ENCODE measurements around the gene PRDM16.
"Not testable (repeated sequence)": the region's sequence is repeated elsewhere in the genome, so short reads cannot be mapped to it uniquely, and the experiment has no call there.

Gene PRDM16

DNA sequence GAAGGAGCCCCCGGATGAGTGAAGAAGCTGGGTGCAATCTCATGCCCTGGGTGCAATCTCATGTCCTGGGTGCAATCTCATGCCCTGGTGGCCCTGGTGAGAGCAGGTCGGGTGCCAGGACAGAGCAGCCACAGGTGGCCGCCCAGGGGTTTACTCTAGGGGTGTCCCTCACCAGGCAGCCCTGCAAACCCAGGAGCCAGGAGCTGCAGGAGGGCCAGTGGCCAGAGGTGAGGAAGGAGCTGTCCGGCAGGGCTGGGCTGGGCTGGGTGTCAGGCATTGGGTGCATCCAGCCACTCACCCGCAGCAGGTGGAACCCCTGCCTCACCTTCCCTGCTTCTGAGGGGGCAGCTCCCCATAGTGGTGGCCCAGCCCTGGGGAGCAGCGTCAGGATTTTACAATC, 79.2 kb downstream of the PRDM16 start:
- no peak for DNase-seq

- no peak for DNase-seq
These were observed 80.3 kb downstream of the PRDM16 start for GRCh38 chr1:3149277-3149676.

- no peak for DNase-seq
These were observed 82.5 kb downstream of the PRDM16 start for GRCh38 chr1:3151456-3151855.

DNA sequence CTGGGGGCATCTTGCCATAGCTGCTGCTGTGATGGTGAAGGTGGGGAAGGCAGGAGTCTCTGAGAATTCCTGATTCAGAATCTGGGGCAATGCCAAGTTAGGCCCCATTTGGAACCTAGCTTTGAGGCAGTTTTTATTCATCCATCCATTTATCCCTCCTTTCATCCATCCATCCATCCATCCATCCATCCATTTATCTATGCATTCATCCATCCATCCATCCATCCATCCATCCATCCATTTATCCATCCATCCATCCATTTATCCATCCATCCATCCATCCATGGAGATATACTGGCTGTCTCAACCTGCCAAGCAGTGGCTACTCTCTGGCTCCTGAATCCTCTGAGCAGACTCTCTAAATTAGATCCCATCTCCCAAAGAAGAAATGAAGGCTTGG, 83.1 kb downstream of the PRDM16 start:
- DNase-seq: no peak

- DNase-seq: no peak
These were observed 84.2 kb downstream of the PRDM16 start for GRCh38 chr1:3153197-3153596.

GRCh38 chr1:3153902-3154795, 85.1 kb downstream of the PRDM16 start:
- DNase-seq: no peak

- DNase-seq: no peak
These were observed 86.3 kb downstream of the PRDM16 start for GRCh38 chr1:3155056-3155925.

GRCh38 chr1:3155926-3156220, 86.9 kb downstream of the PRDM16 start:
- no peak for DNase-seq

DNA sequence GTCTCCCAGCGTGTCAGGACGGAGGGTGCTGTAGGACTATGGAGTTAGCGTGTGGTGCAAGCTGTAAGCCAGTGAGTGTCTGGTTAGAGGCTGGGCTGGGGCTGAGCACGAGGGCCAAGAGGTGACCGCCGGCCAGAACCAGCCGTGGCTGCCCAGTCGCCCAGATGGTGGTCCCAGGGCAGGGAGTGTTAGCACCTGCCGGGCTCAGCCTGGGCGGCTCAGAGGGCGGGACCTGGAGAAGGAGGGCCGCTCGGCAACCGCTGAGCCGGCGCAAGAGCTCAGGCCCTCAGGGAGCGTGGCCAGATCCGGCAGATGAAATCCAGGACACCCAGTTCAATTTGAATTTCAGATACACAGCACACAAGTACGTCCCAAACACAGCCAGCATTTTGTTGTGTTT, 87.9 kb downstream of the PRDM16 start:
- DNase-seq: no peak

- DNase-seq: no peak
These were observed 89.3 kb downstream of the PRDM16 start for GRCh38 chr1:3158347-3158746.

DNA sequence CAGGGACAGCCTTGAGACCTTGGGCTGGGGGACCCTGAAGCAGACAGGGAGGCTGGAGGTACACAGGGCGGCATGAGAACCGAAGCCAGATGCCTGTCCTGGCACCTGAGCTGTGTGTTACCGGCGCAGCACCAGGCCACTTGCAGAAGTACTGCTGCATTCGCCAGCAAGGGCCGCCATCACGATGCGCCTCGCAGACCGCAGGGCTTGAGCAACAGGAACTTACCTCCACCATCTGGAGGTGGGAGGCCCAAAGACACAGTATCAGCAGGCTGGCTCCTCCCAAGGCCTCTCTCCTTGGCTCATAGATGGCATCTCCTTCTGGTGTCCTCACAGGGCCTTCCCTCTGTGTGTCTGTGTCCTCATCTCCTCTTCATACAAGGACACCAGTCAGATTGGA, 90.1 kb downstream of the PRDM16 start:
- no peak for DNase-seq

GRCh38 chr1:3159996-3160395, 91.0 kb downstream of the PRDM16 start:
- DNase-seq: no peak

- DNase-seq: no peak
These were observed 91.7 kb downstream of the PRDM16 start for GRCh38 chr1:3160647-3161145.

DNA sequence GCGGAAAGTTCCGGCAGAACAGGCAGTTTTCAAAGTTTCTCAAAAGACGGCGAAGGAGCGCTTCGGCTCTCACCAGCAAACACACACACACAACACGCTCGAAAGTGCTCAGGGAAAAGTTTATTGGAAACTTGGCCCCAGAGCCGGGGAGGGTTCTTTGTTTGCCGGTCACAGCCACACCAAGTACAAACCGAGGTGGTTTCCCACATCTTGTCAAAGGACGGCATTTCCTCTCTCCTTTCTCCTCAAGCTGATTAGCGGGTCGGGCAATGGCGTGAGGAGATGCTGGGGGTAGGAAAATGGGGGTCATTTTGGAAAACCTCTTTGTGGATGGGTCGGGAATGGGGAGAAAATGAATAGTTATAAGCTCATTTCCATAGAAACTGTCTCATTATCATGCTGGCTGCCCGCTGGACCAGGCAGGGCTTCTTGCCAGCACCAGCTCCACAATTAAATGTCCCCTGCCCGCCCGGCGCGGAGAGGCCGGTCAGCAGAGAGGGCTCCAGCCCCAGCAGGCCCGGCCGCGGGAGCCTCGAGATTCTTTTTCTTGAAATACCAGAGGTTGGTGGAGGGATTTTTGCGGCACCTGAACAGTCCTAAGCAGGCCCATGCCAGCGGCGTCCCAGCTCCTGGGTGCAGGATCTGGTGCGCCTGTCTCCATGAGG, 92.3 kb downstream of the PRDM16 start:
- DNase-seq: no peak

DNA sequence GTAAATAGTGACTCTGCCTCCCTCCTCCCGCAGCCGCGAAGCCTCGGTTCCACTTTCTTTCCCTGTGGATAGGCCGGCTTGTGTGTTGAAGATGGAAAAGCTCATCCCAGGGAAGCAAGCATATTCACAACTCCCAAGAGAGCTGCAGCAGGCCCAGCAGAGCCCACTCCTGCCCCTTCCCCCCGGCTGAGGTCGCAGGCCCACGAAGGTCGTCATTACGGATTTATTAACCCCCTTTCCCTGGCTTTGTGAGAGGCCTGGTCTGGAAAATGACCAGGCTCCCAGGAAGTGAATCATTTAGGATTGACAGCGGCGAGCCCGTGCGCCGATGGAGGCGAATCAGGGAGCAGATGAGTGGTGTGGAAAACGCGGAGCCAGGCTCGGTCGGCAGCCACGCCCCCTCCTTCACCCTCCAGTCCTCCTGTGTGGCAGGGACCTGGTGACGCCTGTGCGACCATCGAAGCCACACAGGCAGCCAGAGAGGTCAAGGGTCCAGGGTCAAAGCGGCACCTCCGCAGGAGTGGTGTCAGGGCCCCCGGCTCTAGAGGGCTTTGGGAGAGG, 93.4 kb downstream of the PRDM16 start:
- DNase-seq: no peak

- DNase-seq: no peak
These were observed 94.4 kb downstream of the PRDM16 start for GRCh38 chr1:3163356-3163755.

GRCh38 chr1:3164671-3165070, 95.7 kb downstream of the PRDM16 start:
- no peak for DNase-seq

- DNase-seq: not testable (repeated sequence)
These were observed 96.2 kb downstream of the PRDM16 start for GRCh38 chr1:3165189-3165588.

DNA sequence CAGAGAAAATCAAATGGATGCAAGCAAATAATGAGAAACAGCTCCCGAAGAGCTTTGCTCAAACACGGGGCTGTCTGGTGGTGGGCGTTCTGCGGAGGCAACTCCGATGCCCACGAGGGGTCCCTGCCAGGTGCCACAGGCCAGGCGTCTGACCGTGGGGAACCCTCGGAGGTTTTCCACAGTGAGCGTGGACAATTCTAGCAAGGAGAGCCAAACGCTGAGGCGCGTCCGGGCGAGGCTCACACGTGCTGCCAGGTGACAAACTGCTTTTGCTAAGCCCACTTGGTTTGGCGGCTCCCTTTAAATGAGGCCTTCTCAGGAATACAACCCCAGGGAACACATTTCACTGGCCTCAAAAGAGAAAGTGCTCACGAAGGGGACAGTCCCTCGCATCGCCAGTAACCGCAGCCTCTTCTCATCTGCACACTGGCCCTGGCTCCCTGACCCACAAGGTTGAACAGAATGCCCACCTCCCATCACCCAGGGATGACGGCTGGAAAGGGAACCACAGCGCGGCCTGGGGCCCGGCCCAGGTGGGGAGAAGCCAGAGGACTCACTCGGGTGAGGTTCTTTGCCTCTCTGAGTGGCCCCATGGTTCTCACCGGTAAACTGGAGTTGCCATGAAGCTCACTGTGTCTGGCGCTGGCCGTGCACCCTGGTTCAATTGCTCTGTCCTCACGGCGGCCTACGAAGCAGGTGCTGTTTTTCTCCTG, 97.4 kb downstream of the PRDM16 start:
- no peak for DNase-seq

GRCh38 chr1:3167255-3167654, 98.3 kb downstream of the PRDM16 start:
- DNase-seq: no peak

- no peak for DNase-seq
These were observed 99.7 kb downstream of the PRDM16 start for GRCh38 chr1:3168678-3169077.

- DNase-seq: no peak
These were observed 100.8 kb downstream of the PRDM16 start for GRCh38 chr1:3169665-3170356.
